Ovary (tissue), 3 donors: ENCODE measurements around the gene PAX1.

ENCODE experiments used
- CTCF ChIP-seq, 3 donors: fragments of 450-650 bp in 2 of 3; fragments of 200-600 bp in 1 of 3; IDR thresholded peaks; one replicate each; pipeline versions ENCODE4 v1.5.1 to v1.8.0; 2016 to 2022; ENCODE audit warnings: antibody characterized with exemption in 3 of 3, mild to moderate bottlenecking in 1 of 3
- EP300 ChIP-seq: sonication (generic); formaldehyde crosslinking; IDR thresholded peaks from one replicate; pipeline ENCODE4 v1.6.1; 2017; ENCODE audit warnings: antibody characterized with exemption
- POLR2A ChIP-seq: fragments of 450-650 bp; IDR thresholded peaks from one replicate; pipeline ENCODE4 v1.6.1; 2017; ENCODE audit warnings: antibody characterized with exemption, mild to moderate bottlenecking, moderate library complexity
- donor health status: DM: no; HTN: no; CAD: no.

- TF ChIP-seq POLR2A (no peak), CTCF (IDR thresholded peaks at IDR 0.05) (no peak), EP300 (no peak)
Observed at GRCh38 chr20:21704408-21705385, 767 bp upstream of the PAX1 start.
